Transverse colon (tissue), 4 donors: ENCODE measurements around the gene VWA3A. TPM values are rescaled to one million over a fixed set of nuclear protein-coding genes. Genes with fewer than 3 reads are reported as not detected.

Experiments
- DNase-seq: peaks from one replicate; pipeline ENCODE4 v3.0.0-alpha.2; 2019
- H3K27ac ChIP-seq, 4 donors: fragments of 200-600 bp; sonication (generic); 2 replicates each; pipeline ENCODE4 v1.5.1; 2016 to 2018; ENCODE audit warnings: inconsistent platforms in 4 of 4
- H3K27me3 ChIP-seq: fragments of 200-600 bp; sonication (generic); 2 replicates; pipeline ENCODE4 v1.5.1; 2017; ENCODE audit warnings: inconsistent platforms
- H3K36me3 ChIP-seq, 4 donors: fragments of 200-600 bp; sonication (generic); 2 replicates each; pipeline ENCODE4 v1.5.1; 2017 to 2019; ENCODE audit warnings: inconsistent platforms in 4 of 4
- H3K4me1 ChIP-seq, 4 donors: fragments of 200-600 bp; sonication (generic); 2 replicates each; pipeline ENCODE4 v1.5.1; 2017 to 2020; ENCODE audit warnings: inconsistent platforms in 4 of 4
- H3K4me3 ChIP-seq, 4 donors: fragments of 200-600 bp; sonication (generic); 1 replicate in 1 of 4; 2 replicates in 3 of 4; pipeline versions ENCODE4 v1.5.1 to v1.6.1; 2017 to 2019; ENCODE audit warnings: inconsistent platforms in 4 of 4
- H3K9me3 ChIP-seq, 2 donors: fragments of 200-600 bp; sonication (generic); 2 replicates each; pipeline ENCODE4 v1.5.1; 2017 to 2019; ENCODE audit warnings: inconsistent platforms in 2 of 2
- CTCF ChIP-seq, 5 experiments: fragments of 200-600 bp in 3 of 5; fragments of 450-650 bp in 2 of 5; sonication (generic) in 3 of 5; IDR thresholded peaks; 1 replicate in 2 of 5; 2 replicates in 3 of 5; pipeline ENCODE4 v1.5.1; 2016 to 2017; ENCODE audit warnings: antibody characterized with exemption in 5 of 5, inconsistent platforms in 3 of 5, mild to moderate bottlenecking in 2 of 5, moderate library complexity in 1 of 5
- EP300 ChIP-seq: sonication (generic); formaldehyde crosslinking; IDR thresholded peaks from one replicate; pipeline ENCODE4 v1.6.1; 2017; ENCODE audit warnings: antibody characterized with exemption, low read depth
- POLR2A ChIP-seq: fragments of 450-650 bp; IDR thresholded peaks from one replicate; pipeline ENCODE4 v1.6.1; 2016; ENCODE audit warnings: antibody characterized with exemption, mild to moderate bottlenecking, moderate library complexity
- POLR2AphosphoS5 ChIP-seq, 3 donors: sonication (generic); formaldehyde crosslinking; IDR thresholded peaks; one replicate each; pipeline ENCODE4 v1.6.1; 2016; ENCODE audit warnings: antibody characterized with exemption in 3 of 3
- WGBS, 2 donors: methylation state at CpG; one replicate each; pipeline ENCODE4 v1.1.5; 2018; ENCODE audit warnings: low coverage in 1 of 2; 5-methylcytosine and 5-hydroxymethylcytosine counted together
- in situ Hi-C, 4 donors: fragments of 200-750 bp; cut with MboI; loops; one replicate each; pipeline versions ENCODE4 v1.15.0 to v1.15.1; 2017; ENCODE audit warnings: low sequenced_read_pairs in 3 of 4, low pct_ligation_motif_present in 1 of 4, low pct_unique_long_range_greater_than_20kb in 1 of 4
- intact Hi-C: fragments of 100-400 bp; cut with DNase I; formaldehyde crosslinking; loops from one replicate; pipeline ENCODE4 v1.15.1; 2023; ENCODE audit warnings: low total_unique reads
- total RNA-seq, 4 donors: library from RNA; depleted of rRNA; stranded (reverse); fragments of >200 nt; gene quantifications; one replicate each; pipeline ENCODE4 v1.1.0, GENCODE V29; 2016

VWA3A gene
- total RNA-seq, 4 donors from 2014 or later = 0.14 TPM; not detected in 3

- 62 to 80% methylated on average over 2 to 3 of the region's 3 CpGs for WGBS, 2 donors
Observed at GRCh38 chr16:22093331-22093730, 990 bp downstream of the VWA3A start.

GRCh38 chr16:22093996-22094395 is 1.7 kb downstream of the VWA3A start:
- H3K27me3 ChIP-seq = no peaks in the 10 kb centered on the region
- in situ Hi-C loops (loop anchor here in 1 of 4 donors (10.0 kb wide), 1 partner anchor 91 kb away; no protein-coding TSS in a partner anchor), intact Hi-C loops (no loop called here)
- no peak overlapping the region for H3K4me3 ChIP-seq
- 60 to 69% methylated on average over 2 to 3 of the region's 3 CpGs for WGBS, 2 donors
- no peak for TF ChIP-seq POLR2A
- no peak for TF ChIP-seq CTCF (IDR thresholded peaks at IDR 0.05)
- no peak for TF ChIP-seq POLR2AphosphoS5 (IDR thresholded peaks at IDR 0.05)
- no peak for TF ChIP-seq EP300
- no peaks in the 10 kb centered on the region for H3K9me3 ChIP-seq
- no peaks in the 10 kb centered on the region for H3K4me1 ChIP-seq
- no peak for DNase-seq
- H3K27ac ChIP-seq = no peak overlapping the region
- H3K36me3 ChIP-seq = no peaks in the 10 kb centered on the region

More at GRCh38 chr16:22093331-22093730, 990 bp downstream of the VWA3A start:
- intact Hi-C loops (no loop called here), in situ Hi-C loops (loop anchor here in 1 of 4 donors (10.0 kb wide), 1 partner anchor 91 kb away; no protein-coding TSS in a partner anchor)
- H3K4me3 ChIP-seq = no peak overlapping the region
- no peak overlapping the region for H3K27ac ChIP-seq
- DNase-seq = no peak
- H3K4me1 ChIP-seq = no peaks in the 10 kb centered on the region
- no peak for TF ChIP-seq EP300
- no peak for TF ChIP-seq CTCF (IDR thresholded peaks at IDR 0.05)
- TF ChIP-seq POLR2AphosphoS5 (IDR thresholded peaks at IDR 0.05) = no peak
- TF ChIP-seq POLR2A = no peak
- H3K27me3 ChIP-seq = no peaks in the 10 kb centered on the region
- H3K9me3 ChIP-seq = no peaks in the 10 kb centered on the region
- no peaks in the 10 kb centered on the region for H3K36me3 ChIP-seq

GRCh38 chr16:22098405-22099255 is 6.3 kb downstream of the VWA3A start:
- no peak overlapping the region for H3K4me3 ChIP-seq
- H3K9me3 ChIP-seq = no peaks in the 10 kb centered on the region
- intact Hi-C loops (no loop called here), in situ Hi-C loops (loop anchor here in 1 of 4 donors (10.0 kb wide), 1 partner anchor 86 kb away; no protein-coding TSS in a partner anchor)
- no peaks in the 10 kb centered on the region for H3K4me1 ChIP-seq
- no peaks in the 10 kb centered on the region for H3K36me3 ChIP-seq
- DNase-seq = no peak
- TF ChIP-seq EP300 = no peak
- no peak for TF ChIP-seq POLR2AphosphoS5 (IDR thresholded peaks at IDR 0.05)
- TF ChIP-seq CTCF (IDR thresholded peaks at IDR 0.05) = peak; percentile 33 to 52 (median 49)
- TF ChIP-seq POLR2A = no peak
- 40 to 45% methylated on average over 2 to 8 of the region's 8 CpGs for WGBS, 2 donors
- H3K27me3 ChIP-seq = no peaks in the 10 kb centered on the region
- H3K27ac ChIP-seq = no peak overlapping the region

GRCh38 chr16:22099256-22099975 is 7.1 kb downstream of the VWA3A start:
- Histone ChIP-seq H3K9me3 (no peaks in the 10 kb centered on the region), H3K27me3 (no peaks in the 10 kb centered on the region), H3K4me3 (no peak overlapping the region), H3K27ac (no peak overlapping the region), H3K4me1 (no peaks in the 10 kb centered on the region), H3K36me3 (no peaks in the 10 kb centered on the region)
- DNase-seq = no peak
- in situ Hi-C loops = loop anchor here in 1 of 4 donors (10.0 kb wide), 1 partner anchor 85 kb away; no protein-coding TSS in a partner anchor
- no peak for TF ChIP-seq EP300
- no peak for TF ChIP-seq POLR2A
- no peak for TF ChIP-seq CTCF (IDR thresholded peaks at IDR 0.05)
- no peak for TF ChIP-seq POLR2AphosphoS5 (IDR thresholded peaks at IDR 0.05)
- intact Hi-C loops = no loop called here
- WGBS, 2 donors = 77 to 87% methylated on average over 2 to 9 of the region's 9 CpGs
